ENCODE data around the gene DPT.

DNA sequence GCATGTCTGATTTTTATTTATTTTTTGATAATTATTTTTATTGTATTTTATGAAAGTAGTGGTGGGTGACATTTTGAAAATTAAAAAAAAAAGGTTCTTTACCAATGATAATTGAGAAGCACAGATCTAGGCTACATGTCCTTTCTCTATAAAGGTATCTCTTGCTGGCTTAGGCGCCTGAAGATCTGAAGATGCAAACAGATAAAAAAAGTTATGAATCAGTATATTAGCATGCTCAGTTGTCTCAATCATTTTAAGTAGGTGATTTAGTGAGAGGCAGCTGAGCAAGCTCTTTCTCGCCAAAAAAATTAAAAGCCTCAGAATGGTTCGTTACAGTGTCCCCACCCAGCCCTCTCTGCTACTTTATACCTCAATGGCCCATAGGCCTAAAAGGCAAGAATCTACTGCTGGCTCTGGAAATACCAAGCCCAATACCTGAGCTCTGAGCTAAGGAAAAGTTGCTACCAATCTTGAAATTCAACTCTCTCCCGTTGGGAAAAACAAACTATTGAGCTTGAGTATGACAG, 42.2 kb upstream of the DPT start:
- TF ChIP-seq CTCF (IDR thresholded peaks at IDR 0.05) (no peak), POLR2AphosphoS5 (IDR thresholded peaks at IDR 0.05) (no peak)

Measured in upper lobe of left lung (tissue), 4 donors.